H1 (cell line): ENCODE measurements around the gene CNTROB. TPM values are rescaled to one million over a fixed set of nuclear protein-coding genes. Genes with fewer than 3 reads are reported as not detected.

ENCODE experiments used
- RNF2 ChIP-seq: fragments of 200-900, 300-1000 bp; sonication (generic); IDR thresholded peaks from 2 replicates; pipeline ENCODE4 v1.7.1; 2016; ENCODE audit warnings: borderline replicate concordance, low read depth, mild to moderate bottlenecking, antibody characterized with exemption, low read length; ENCODE audit not compliant: poor library complexity, severe bottlenecking; ENCODE audit errors: missing control alignments
- polyA plus RNA-seq, 7 experiments: library from polyadenylated mRNA; depleted of rRNA in 3 of 7; stranded (reverse) in 5 of 7; unstranded in 2 of 7; fragments of >200 nt in 5 of 7; fragments of 200-250 nt in 2 of 7; gene quantifications; 1 replicate in 5 of 7; 2 replicates in 1 of 7; 4 replicates in 1 of 7; pipeline versions ENCODE4 v1.2.1 to v1.2.3, GENCODE V29; 2011 to 2013; ENCODE audit warnings: missing spikeins in 2 of 7, mixed read lengths in 2 of 7
- total RNA-seq: library from RNA; stranded (reverse); fragmentation: NEBNext Ultra II Directional; extraction: Animal tissue kit (Norgen Biotek cat#: 25700); gene quantifications from 2 replicates; pipeline ENCODE4 v1.2.1, GENCODE V29; 2021

CNTROB gene
- total and polyA plus RNA-seq, 2 of the 8 experiments (the other 6 are each of a cell fraction or from before 2014, with no cell fraction given), result 20.5 to 31.9 TPM

GRCh38 chr17:7950578-7950977, 18.6 kb downstream of the CNTROB start (continued):
- TF ChIP-seq RNF2, result no peak
